NB4 (cell line): ENCODE data around the gene CLTRN.

Experiments used
- CTCF ChIP-seq: IDR thresholded peaks from one replicate; pipeline ENCODE4 v1.5.1; 2012; ENCODE audit warnings: low read depth, low read length
- MAX ChIP-seq: IDR thresholded peaks from 2 replicates; pipeline ENCODE4 v1.6.1; 2011; ENCODE audit warnings: low read depth, low read length
- MYC ChIP-seq: IDR thresholded peaks from 2 replicates; pipeline ENCODE4 v1.6.1; 2011; ENCODE audit warnings: low read depth, low read length
- POLR2A ChIP-seq: IDR thresholded peaks from 2 replicates; pipeline ENCODE4 v1.6.1; 2011; ENCODE audit warnings: mild to moderate bottlenecking; ENCODE audit not compliant: insufficient read length; ENCODE audit errors: extremely low read depth

- TF ChIP-seq POLR2A, result no peak
- no peak for TF ChIP-seq CTCF
- TF ChIP-seq MYC, result no peak
- TF ChIP-seq MAX, result no peak
These were observed 61.8 kb downstream of the CLTRN start for GRCh38 chrX:15602761-15603160.
